KG1 (cell line): ENCODE data around the gene WDR46.
"Not testable (repeated sequence)": the region's sequence is repeated elsewhere in the genome, so short reads cannot be mapped to it uniquely, and the experiment has no call there.

Source experiments
- DNase-seq: peaks from one replicate; lab custom pipeline; 2025; lab: John Stamatoyannopoulos, UW

The WDR46 gene

GRCh38 chr6:33288141-33288920, 708 bp downstream of the WDR46 start:
- no peak for DNase-seq

DNA sequence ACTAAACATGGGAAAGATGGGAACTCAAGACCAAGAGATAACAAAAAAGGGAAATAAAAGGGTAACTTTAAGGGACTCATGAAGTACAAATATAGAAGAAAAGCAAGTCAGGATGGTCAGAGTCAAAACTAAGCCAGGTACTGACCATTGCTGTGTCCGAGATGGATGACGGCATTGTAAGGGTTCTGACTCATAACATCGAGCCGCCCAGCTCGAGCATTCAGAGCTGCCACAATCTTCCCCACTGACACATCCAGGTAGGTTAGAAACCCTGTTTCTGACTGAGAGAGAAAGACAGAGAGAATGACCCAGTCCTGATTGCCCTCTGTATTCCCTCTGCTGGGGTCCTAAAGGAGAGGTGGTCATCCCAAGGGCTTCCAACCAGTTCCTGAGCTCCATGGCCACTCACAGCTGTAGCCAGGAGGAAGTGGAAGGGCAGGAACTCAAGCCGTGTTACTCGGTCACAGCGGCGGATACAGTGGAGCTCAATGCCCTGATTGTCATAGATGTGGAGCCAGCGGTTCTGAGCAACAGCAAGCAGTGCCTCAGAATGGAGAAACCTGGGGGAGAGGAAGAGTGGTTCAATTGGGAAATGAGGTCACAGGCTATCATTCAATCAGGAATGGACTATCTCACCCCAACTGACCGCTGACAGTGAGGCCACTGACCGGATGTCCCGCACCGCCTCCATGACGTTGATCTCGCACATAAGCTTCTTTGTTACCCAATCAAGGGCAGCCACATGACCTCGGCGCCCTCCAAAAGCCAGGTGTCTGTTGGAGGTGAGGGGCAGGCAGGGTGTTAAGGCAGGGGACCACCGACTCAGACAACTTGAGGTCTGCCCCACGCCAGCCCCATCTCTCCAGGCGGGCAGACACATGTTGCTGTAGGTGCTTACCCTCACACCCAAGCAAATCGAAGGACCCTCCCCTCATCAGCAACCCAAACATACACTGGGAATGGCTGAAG, 1.8 kb downstream of the WDR46 start:
- DNase-seq: no peak

- not testable (repeated sequence) for DNase-seq
Measured at GRCh38 chr6:33285214-33285613, 3.8 kb downstream of the WDR46 start.

DNA sequence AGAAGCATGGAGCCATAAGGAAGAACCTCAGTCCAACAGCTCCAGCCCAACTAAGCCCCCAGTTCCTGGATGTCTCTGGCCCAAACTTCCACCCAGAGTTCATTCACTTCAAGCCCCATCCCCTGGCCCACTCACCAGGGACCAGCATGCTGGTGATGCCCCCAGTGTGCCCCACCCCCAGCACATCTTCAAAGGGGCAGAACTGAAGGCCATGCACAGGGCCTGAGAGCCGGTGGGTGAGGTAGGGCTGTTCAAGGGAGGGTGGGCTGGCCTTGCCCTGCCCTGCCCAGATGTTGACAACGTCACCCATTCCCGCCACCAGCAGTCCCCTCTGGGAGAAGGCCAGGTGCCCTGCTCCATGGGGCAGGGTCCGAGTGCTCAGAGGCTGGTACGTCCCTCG, 8.5 kb downstream of the WDR46 start:
- no peak for DNase-seq

- DNase-seq: no peak
Measured at GRCh38 chr6:33279971-33280511, 9.0 kb downstream of the WDR46 start.

DNA sequence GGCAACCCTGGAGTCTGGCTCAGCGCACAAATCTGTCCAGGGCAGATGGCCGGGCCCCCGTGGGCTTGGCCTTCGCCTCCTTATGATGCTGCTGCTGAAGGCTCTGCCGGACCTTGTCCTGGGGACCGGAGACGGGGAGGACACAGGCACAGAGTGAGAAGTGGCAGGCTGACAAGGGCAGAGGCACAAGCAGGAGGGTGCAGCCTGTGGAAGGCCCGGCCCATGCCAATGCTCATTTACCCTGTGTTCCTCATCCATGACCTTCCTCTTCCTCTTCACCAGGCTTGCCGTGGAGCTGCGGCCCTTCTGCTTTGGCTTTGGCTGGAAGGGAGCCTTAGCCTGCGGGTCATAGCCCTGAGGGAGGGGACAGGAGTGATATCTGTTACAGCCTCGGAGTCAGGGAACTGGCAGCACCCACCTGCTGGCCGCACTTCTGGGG, 9.8 kb downstream of the WDR46 start:
- DNase-seq: no peak

DNA sequence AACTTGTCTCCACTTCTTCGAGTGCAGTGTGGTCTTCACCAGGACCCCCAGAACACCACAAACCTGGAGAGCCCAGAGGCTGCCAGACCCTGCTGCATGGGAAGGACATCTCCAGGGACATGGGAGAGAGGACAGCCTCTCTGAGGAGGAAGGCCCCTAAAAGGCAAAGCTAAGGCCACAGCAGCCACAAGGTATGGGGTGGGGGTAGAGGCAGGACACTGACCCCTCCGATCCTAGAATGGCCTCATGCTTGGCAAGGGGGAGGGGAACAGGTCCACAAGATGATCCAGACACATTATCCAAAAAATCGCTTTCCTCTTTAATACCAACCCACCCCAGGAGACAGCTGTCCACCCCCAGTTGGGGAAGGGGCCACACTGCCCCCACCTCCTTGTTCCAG, 10.2 kb downstream of the WDR46 start:
- DNase-seq: no peak

DNA sequence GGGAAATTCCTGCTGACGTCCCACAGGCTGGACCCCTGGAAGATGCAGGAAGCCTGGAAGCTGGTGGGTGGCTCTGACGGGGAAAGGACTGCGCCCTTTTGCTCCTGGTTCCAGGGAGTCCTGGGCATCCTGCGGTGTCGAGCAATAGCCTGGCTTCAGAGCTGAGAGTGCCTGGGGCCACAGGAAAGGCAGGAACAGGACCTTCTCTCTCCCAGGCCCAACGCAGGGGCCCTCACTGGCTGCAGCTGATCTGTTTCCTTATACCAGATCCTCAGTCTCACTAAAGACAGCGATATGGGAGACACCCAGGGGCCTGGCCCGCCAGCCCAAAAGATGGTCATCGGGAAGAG, 10.7 kb downstream of the WDR46 start:
- no peak for DNase-seq

- no peak for DNase-seq
Measured at GRCh38 chr6:33277663-33278391, 11.2 kb downstream of the WDR46 start.

DNA sequence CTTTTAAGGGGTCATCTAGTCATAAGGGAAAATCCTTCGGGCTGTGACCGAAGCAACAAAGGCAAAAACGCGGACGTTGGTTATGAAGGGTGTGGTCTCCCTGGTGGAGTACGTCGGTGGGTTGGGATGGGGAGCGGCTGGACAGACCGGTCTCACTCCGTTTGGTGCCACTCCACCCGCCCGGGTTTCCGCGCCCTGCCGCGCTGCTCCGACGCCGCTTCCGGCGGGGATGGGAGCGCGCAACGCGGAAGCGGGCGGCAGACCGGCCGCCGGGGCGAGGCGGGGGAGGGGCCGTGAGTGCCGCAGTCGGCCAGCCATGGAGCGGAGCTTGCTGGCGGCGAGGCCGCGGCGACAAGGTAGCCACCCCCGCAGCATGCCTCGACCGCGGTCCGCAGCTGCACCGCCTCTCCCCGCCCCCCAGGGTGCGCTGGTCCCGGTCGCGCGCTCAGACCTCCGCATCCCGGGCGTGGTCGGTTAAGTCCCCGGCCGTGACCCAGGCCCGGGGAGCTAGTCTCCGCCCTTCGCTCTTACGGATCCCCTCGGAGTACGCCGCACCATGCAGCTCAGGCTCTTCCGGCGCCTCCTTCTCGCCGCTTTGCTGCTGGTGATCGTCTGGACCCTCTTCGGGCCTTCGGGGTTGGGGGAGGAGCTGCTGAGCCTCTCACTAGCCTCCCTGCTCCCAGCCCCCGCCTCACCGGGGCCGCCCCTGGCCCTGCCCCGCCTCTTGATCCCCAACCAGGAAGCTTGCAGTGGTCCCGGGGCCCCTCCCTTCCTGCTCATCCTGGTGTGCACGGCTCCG, 12.0 kb downstream of the WDR46 start, which contains the start of gene B3GALT4:
TSS of gene B3GALT4 (plus strand) at position 260 of the 799 bp plus-strand sequence. CDS start at position 557, 297 bp downstream.
- no peak for DNase-seq

- DNase-seq: no peak
Measured at GRCh38 chr6:33276581-33276863, 12.5 kb downstream of the WDR46 start.

GRCh38 chr6:33275795-33276580, 13.1 kb downstream of the WDR46 start:
- not testable (repeated sequence) for DNase-seq

DNA sequence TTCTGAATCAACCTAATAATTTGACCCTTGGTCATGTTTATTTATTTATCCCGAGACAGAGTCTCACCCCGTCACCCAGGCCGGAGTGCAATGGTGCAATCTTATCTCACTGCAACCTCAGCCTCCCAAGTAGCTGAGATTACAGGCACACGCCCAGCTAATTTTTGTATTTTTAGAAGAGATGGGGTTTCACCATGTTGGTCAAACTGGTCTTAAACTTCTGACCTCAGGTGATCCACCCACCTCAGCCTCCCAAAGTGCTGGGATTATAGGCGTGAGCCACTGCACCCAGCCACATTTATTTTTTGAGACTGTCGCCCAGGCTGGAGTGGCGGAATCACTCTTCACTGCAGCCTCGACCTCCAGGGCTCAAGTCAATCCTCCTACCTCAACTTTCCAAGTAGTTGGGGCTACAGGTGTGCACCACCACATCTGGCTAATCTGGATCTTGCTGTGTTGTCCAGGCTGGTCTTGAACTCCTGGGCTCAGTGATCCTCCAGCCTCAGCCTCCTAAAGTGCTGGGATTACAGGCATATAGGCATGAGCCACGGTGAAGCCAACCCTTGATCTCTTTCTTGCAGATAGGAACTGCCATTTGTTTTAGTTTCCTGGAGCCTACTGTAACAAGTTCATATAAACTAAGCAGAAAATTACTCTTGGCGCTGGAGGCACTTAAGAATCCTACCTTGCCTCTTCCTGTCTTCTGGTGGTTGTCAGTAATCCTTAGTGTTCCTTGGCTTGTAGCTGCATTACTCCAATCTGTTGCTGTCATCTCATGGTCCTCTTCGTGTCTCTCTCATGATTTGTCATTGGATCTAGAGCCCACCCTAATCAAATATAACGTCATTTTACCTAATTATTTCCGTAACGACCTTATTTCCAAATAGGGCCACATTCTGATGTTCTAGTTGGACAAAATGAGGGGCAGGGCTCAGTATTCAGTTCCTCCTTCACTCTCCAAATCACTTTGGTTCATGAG, 14.8 kb downstream of the WDR46 start:
- DNase-seq: no peak

DNA sequence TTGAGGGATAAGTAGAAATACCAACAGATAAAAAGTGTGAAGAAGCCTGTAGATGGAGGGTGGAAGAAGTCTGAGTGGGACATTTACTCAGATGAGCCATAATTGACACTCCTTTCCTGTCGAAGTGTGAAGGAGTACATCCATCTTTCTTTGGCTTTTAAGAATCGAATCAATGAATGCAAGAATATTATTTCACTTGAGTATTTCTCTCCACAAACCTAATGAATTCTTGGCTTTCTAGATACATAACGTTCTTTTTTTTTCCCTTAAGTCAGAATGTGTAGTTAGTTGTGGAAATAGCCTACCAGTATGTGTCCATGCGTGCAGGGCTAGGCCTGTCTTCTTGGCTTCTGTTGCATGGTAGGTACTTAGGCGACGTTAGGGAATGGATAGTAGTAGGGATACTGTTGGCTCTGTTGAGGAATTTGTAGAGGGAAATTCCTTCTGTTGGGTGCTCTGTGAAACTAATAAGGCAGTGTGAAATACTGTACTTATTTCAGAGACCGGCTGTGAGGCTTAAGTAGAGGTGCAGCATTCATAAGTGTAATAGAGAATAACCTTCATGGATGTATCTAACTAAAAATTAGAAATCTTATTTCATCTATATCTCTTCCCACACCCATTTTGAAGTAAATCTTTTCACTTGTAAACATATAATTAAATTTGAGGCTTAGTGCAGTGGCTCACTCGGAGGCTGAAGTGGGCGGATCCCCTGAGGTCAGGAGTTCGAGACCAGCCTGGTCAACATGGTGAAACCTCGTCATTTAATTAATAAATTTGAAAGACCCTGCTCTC, 15.7 kb downstream of the WDR46 start:
- DNase-seq: no peak

DNA sequence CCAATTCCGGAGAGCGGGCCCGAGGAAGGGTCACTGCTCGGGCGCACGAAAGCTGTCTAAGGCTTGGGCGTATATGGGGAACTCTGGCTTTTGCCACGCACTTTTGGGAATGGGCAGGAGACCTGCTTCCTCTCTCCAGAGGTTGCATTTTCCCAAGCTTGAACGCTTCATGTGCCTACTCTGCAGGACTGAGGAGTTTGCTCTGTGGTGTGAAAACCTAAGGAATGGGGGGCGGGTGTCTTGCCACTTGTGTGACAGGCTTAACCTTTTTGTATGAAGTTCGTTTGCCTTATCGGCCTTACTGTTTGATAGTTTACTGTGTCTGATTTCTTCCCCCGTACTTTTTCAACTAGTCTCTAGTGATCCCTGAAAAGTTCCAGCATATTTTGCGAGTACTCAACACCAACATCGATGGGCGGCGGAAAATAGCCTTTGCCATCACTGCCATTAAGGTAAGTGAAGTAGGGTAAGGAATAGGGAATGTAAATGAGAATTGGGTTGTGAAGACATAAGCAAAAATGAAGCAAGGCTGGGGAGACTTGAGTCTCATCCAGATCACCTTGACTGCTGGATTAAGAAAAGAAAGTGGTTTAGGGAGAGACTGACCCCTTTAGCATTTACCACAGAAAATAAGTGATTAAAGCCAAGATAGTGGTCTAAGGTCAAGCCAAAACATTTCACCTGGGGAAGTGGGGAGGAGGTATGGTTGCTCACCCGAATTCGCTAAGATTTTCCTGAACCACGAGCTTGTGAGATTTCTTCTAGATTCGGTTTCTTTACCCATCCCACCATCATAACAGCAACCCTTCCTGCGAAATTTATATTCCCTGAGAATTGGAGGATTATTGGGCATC, 16.5 kb downstream of the WDR46 start:
- no peak for DNase-seq

DNA sequence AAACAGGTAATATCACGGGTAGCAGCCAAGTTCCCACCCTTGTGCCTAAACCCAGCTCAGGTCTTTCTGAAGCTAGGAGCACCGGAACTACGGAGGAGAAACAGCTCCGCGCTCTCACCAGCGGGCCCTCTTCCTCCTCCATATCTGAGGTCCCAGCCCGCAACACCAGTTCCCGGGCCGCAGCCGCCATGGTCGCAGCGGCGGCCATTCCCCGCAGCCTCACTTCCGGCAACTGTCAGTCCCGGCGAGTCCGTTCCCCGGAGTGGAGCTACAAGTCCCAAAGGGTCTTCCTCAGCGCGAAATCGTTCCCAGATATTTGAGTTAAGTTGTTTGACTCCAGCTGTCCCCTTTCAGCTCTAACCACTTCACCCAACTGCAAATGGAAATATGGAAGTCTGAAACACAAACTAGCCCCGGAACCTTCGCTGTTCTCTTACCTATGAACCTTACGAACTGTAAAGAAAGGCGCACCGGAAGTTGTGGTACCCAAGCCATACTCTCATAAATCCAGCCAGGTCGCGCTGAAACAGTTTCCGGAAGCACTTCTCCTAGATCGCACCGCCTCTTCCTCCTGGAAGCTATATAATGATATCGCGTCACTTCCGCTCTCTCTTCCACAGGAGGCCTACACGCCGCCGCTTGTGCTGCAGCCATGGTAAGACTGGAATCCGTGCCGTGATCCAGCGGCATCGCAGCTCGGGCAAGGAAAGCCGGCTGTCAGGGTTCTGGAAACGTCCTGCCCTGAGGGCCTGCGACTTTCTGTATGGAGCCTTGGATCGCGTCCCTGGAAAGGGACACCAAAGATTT, 17.4 kb downstream of the WDR46 start, which contains the start of the genes RPS18 and VPS52:
TSS of gene RPS18 (plus strand) at position 608 of the 807 bp plus-strand sequence. CDS start at position 653, 45 bp downstream.
TSS of gene VPS52 (minus strand) at position 409 of the 807 bp plus-strand sequence. CDS start at position 208, 201 bp downstream.
- DNase-seq: peak; percentile 97
